Loucy (cell line): ENCODE results near the gene KIF16B.

ENCODE experiments used
- H2AFZ ChIP-seq: fragments of 200-600 bp; sonication (generic); 2 replicates; pipeline ENCODE4 v1.6.0; 2016; ENCODE audit warnings: antibody characterized with exemption, mild to moderate bottlenecking, low read length, moderate library complexity
- H3F3A ChIP-seq: fragments of 200-600 bp; 2 replicates; pipeline ENCODE4 v1.6.0; 2016; ENCODE audit warnings: antibody characterized with exemption, low read depth, mild to moderate bottlenecking
- H3K27me3 ChIP-seq: fragments of 200-600 bp; sonication (generic); 2 replicates; pipeline ENCODE4 v1.6.1; 2014; ENCODE audit warnings: low read length, mild to moderate bottlenecking; ENCODE audit not compliant: insufficient read depth, poor library complexity, severe bottlenecking
- H3K36me3 ChIP-seq: fragments of 200-600 bp; sonication (generic); 2 replicates; pipeline ENCODE4 v1.6.1; 2016; ENCODE audit warnings: low read length; ENCODE audit not compliant: insufficient read depth
- H3K4me1 ChIP-seq: fragments of 200-600 bp; sonication (generic); 2 replicates; pipeline ENCODE4 v1.5.1; 2014; ENCODE audit warnings: low read length, mild to moderate bottlenecking; ENCODE audit not compliant: insufficient read depth, poor library complexity, severe bottlenecking
- H3K4me2 ChIP-seq: fragments of 200-600 bp; sonication (generic); 2 replicates; pipeline ENCODE4 v1.6.0; 2014; ENCODE audit warnings: antibody characterized with exemption, low read length, low read depth, mild to moderate bottlenecking; ENCODE audit not compliant: poor library complexity, severe bottlenecking
- H3K4me3 ChIP-seq: fragments of 200-600 bp; sonication (generic); 2 replicates; pipeline ENCODE4 v1.5.1; 2014; ENCODE audit warnings: low read length, mild to moderate bottlenecking, mixed read lengths; ENCODE audit not compliant: poor library complexity, severe bottlenecking
- H3K79me2 ChIP-seq: fragments of 200-600 bp; sonication (generic); 2 replicates; pipeline ENCODE4 v1.6.1; 2014; ENCODE audit warnings: low read length; ENCODE audit not compliant: insufficient read depth
- H3K9ac ChIP-seq: fragments of 200-600 bp; sonication (generic); 2 replicates; pipeline ENCODE4 v1.6.0; 2014; ENCODE audit warnings: mild to moderate bottlenecking, low read depth, low read length, moderate library complexity; ENCODE audit not compliant: poor library complexity, severe bottlenecking
- H3K9me2 ChIP-seq: fragments of 200-600 bp; sonication (generic); replicated peaks from 2 replicates; pipeline ENCODE4 v1.6.1; 2016; ENCODE audit warnings: low read depth, low read length, mixed read lengths
- H3K9me3 ChIP-seq: fragments of 200-600 bp; sonication (generic); 2 replicates; pipeline ENCODE4 v1.6.1; 2014; ENCODE audit warnings: mild to moderate bottlenecking, antibody characterized with exemption, low read length, low read depth; ENCODE audit not compliant: insufficient read depth
- H4K20me1 ChIP-seq: fragments of 200-600 bp; sonication (generic); 2 replicates; pipeline ENCODE4 v1.6.0; 2014; ENCODE audit warnings: antibody characterized with exemption, low read length, mild to moderate bottlenecking; ENCODE audit not compliant: insufficient read depth, poor library complexity, severe bottlenecking
- CTCF ChIP-seq: fragments of 200-600 bp; sonication (generic); conservative IDR thresholded peaks from 2 replicates; pipeline ENCODE4 v1.5.1; 2014; ENCODE audit warnings: mild to moderate bottlenecking, antibody characterized with exemption, low read length
- EZH2phosphoT487 ChIP-seq: fragments of 200-600 bp; IDR thresholded peaks from 2 replicates; pipeline ENCODE4 v1.6.1; 2018; ENCODE audit warnings: antibody characterized with exemption, mild to moderate bottlenecking, moderate library complexity, borderline replicate concordance

Gene KIF16B

GRCh38 chr20:16613954-16614353 is 40.7 kb upstream of the KIF16B start:
- Histone ChIP-seq H3K9me3 (no peaks in the 10 kb centered on the region; the same call in 1 of the 2 replicates), H4K20me1 (no peaks in the 10 kb centered on the region), H3K9me2 (no peaks in the 10 kb centered on the region), H3K36me3 (no peaks in the 10 kb centered on the region), H3F3A (no peaks in the 10 kb centered on the region), H3K4me1 (no peaks in the 10 kb centered on the region), H3K79me2 (no peaks in the 10 kb centered on the region), H3K4me2 (no peak overlapping the region), H2AFZ (no peak overlapping the region), H3K27me3 (no peaks in the 10 kb centered on the region), H3K9ac (no peak overlapping the region), H3K4me3 (no peak overlapping the region)
- TF ChIP-seq EZH2phosphoT487 (no peak), CTCF (no peak)

- H3K36me3 ChIP-seq = no peaks in the 10 kb centered on the region
- TF ChIP-seq EZH2phosphoT487 (no peak), CTCF (no peak)
- H3K4me1 ChIP-seq = no peaks in the 10 kb centered on the region
These were observed 39.5 kb upstream of the KIF16B start for GRCh38 chr20:16612706-16613105.

GRCh38 chr20:16611817-16612216 is 38.6 kb upstream of the KIF16B start:
- Histone ChIP-seq H4K20me1 (no peaks in the 10 kb centered on the region), H2AFZ (no peak overlapping the region), H3K9me2 (no peaks in the 10 kb centered on the region), H3K9ac (no peak overlapping the region), H3K4me3 (no peak overlapping the region), H3K27me3 (no peaks in the 10 kb centered on the region), H3K9me3 (no peaks in the 10 kb centered on the region; the same call in 1 of the 2 replicates), H3K79me2 (no peaks in the 10 kb centered on the region), H3K4me1 (no peaks in the 10 kb centered on the region), H3K4me2 (no peak overlapping the region), H3K36me3 (no peaks in the 10 kb centered on the region), H3F3A (no peaks in the 10 kb centered on the region)
- TF ChIP-seq CTCF (no peak), EZH2phosphoT487 (no peak)

More at GRCh38 chr20:16612706-16613105, 39.5 kb upstream of the KIF16B start:
- Histone ChIP-seq H3K9ac (no peak overlapping the region), H3K79me2 (no peaks in the 10 kb centered on the region), H3K4me3 (no peak overlapping the region), H4K20me1 (no peaks in the 10 kb centered on the region), H3K9me2 (no peaks in the 10 kb centered on the region), H3K9me3 (no peaks in the 10 kb centered on the region; the same call in 1 of the 2 replicates), H3F3A (no peaks in the 10 kb centered on the region), H2AFZ (no peak overlapping the region), H3K4me2 (no peak overlapping the region), H3K27me3 (no peaks in the 10 kb centered on the region)
